Vagina (tissue), 2 donors: ENCODE results near the gene ASNSD1.

ENCODE experiments used
- CTCF ChIP-seq, 3 experiments: fragments of 450-650 bp in 2 of 3; fragments of 200-600 bp in 1 of 3; sonication (generic) in 1 of 3; IDR thresholded peaks; one replicate each; pipeline ENCODE4 v1.5.1; 2017 to 2019; ENCODE audit warnings: antibody characterized with exemption in 3 of 3, mild to moderate bottlenecking in 2 of 3, moderate library complexity in 2 of 3
- POLR2A ChIP-seq, 2 donors: fragments of 450-650 bp; IDR thresholded peaks; one replicate each; pipeline ENCODE4 v1.6.1; 2017; ENCODE audit warnings: antibody characterized with exemption in 2 of 2, mild to moderate bottlenecking in 2 of 2, moderate library complexity in 2 of 2

GRCh38 chr2:189684811-189685210, 23.6 kb downstream of the ASNSD1 start:
- TF ChIP-seq CTCF (IDR thresholded peaks at IDR 0.05) (no peak), POLR2A (IDR thresholded peaks at IDR 0.05) (no peak)
